Transverse colon (tissue), 3 donors: ENCODE measurements around the gene SBNO1.

Experiments used
- CTCF ChIP-seq, 5 experiments: fragments of 200-600 bp in 3 of 5; fragments of 450-650 bp in 2 of 5; sonication (generic) in 3 of 5; IDR thresholded peaks; 1 replicate in 2 of 5; 2 replicates in 3 of 5; pipeline ENCODE4 v1.5.1; 2016 to 2017; ENCODE audit warnings: antibody characterized with exemption in 5 of 5, inconsistent platforms in 3 of 5, mild to moderate bottlenecking in 2 of 5, moderate library complexity in 1 of 5
- EP300 ChIP-seq: sonication (generic); formaldehyde crosslinking; IDR thresholded peaks from one replicate; pipeline ENCODE4 v1.6.1; 2017; ENCODE audit warnings: antibody characterized with exemption, low read depth
- POLR2A ChIP-seq: fragments of 450-650 bp; IDR thresholded peaks from one replicate; pipeline ENCODE4 v1.6.1; 2016; ENCODE audit warnings: antibody characterized with exemption, mild to moderate bottlenecking, moderate library complexity

- no peak for TF ChIP-seq CTCF (IDR thresholded peaks at IDR 0.05)
- no peak for TF ChIP-seq EP300
- TF ChIP-seq POLR2A = no peak
Measured at GRCh38 chr12:123282111-123282510, 82.5 kb downstream of the SBNO1 start.
